ENCODE measurements around the gene CD300C.
"Not testable (repeated sequence)": the region's sequence is repeated elsewhere in the genome, so short reads cannot be mapped to it uniquely, and the experiment has no call there.

CD300C gene

DNA sequence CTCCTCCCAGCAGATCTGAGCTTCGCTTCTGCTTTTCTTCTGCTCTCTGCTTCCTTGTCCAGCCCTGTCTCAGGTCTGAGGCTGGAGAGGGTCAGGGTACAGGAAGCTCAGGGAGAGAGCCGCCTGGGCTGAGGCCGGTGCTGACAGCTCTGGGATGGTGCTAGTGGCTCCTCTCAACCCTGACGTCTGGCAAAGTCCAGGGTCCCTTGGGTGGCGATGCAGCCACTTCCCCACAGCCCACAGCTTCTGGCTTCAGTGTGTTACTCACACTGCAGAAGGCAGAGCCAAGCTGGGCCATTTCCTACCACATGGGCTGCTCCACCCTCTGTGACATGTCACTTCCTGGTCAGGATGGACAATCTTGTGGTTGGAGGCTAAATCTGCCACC, at the start of gene CD300C:
TSS of gene CD300C (minus strand) at position 273 of the 388 bp plus-strand sequence. CDS start 333 bp downstream, outside the sequence.
- DNase-seq (ENCODE audit: low read depth in 2 of 2), result no peak

DNA sequence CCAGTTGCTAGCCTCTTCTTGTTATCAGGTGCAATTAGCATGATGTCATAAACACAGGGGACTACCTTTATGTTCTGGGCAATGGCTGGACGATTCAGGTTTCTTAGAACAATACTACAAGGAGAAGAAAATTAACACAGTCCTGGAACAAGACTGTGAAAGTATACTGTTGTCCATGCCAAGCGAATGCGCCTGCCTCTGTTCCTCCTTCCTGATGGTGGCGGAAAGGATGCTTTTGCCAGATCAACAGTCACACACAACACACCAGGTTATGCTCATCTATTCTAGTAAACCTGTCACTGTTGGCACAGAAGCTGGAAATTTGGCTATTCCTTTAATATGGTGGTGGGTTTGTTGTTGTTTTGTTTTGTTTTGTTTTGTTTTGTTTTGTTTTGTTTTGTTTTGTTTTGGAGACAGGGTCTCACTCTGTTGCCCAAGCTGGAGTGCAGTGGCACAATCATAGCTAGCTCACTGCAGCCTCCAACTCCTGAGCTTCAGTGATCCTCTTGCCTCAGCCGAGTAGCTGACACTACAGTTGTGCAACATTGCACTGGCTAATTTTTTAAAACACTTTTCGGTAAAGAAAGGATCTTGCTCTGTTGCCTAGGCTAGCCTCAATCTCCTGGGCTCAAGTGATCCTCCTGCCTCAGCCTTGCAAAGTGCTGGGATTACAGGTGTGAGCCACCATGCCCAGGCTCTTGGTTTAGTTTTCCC, 49.3 kb upstream of the CD300C start:
- DNase-seq (ENCODE audit: low read depth in 2 of 2), result no peak

DNA sequence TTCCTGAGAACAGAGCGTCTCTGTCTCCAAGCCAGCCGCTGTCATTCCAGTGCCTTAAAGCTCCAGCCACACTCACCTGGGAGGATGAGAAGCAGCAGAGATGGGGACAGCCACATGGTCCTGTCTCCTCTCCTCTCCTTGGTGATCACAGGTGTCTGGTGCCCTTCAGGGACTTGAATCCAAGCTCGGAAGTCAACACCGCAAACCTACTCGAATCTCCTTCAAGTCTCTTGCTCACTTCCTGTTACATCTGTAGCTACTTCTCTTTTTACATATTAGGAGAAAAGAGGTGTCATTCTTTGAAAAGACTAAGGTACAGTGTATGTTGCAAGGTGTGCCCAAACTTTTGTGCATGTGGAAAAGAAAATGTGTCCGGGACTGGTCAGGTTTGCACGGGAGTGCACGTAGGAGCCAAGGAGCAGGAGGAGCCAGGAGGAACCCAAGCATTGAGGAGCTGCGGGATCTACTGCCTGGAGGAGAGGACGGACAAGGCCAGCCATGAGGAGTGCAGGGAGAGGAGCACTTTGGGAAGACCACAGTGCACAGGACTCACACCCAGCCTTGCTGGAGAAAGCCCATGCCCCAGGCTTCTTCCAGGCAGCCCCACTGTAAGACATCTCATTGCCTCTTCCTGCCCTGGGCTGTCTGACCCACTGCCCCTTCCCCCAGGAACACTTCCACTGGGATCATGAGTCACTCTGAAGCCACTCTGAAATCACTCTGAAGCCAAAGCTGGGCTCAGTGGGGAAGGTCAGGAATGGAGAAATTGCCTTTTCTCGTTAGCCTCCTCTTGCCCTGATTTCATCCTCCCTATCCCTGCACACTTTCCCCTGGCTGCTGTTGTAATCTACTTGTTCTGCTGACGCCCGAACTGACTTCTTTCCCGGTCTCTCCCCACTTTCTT, 46.4 kb upstream of the CD300C start, which contains the start of gene CD300LD:
TSS of gene CD300LD (minus strand) at position 197 of the 904 bp plus-strand sequence. CDS start at position 116, 81 bp downstream.
- no peak for DNase-seq (ENCODE audit: low read depth in 2 of 2)

DNA sequence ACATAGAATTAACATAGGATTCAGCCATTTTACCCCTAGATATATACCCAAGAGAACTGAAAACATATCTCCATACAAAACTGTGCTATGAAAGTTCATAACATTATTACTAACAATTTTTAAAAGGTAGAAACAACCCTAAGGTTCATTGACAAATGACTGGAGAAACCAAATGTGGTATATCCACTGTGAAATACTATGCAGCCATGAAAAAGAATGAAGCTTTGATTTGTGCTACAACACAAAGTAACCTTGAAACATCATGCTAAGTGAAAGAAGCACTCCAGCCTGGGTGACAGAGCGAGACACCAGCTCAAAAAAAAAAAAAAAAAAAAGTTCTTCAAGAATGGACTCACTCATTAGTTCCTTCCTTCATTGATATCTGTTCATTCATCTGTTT, 45.6 kb upstream of the CD300C start:
- DNase-seq (ENCODE audit: low read depth in 2 of 2), result no peak

DNA sequence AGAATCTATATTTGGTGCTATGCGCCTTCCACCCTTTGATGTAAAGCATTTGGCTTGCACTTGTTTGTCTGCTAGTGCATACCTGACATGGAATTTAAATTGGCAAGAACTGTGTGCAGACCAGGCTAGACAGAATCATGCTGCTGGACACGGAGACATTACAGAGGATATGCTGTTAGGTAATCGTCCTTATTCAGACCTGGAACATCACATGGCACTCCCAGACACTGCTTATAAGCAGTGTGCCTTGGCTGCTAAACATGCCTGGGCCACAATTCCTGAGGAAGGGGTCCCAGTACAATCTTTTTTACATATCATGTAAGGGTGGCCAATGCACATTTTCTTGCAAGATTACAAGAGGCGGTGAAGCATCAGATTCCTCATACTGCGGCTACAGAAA, 39.8 kb upstream of the CD300C start:
- no peak for DNase-seq (ENCODE audit: low read depth in 2 of 2)

DNA sequence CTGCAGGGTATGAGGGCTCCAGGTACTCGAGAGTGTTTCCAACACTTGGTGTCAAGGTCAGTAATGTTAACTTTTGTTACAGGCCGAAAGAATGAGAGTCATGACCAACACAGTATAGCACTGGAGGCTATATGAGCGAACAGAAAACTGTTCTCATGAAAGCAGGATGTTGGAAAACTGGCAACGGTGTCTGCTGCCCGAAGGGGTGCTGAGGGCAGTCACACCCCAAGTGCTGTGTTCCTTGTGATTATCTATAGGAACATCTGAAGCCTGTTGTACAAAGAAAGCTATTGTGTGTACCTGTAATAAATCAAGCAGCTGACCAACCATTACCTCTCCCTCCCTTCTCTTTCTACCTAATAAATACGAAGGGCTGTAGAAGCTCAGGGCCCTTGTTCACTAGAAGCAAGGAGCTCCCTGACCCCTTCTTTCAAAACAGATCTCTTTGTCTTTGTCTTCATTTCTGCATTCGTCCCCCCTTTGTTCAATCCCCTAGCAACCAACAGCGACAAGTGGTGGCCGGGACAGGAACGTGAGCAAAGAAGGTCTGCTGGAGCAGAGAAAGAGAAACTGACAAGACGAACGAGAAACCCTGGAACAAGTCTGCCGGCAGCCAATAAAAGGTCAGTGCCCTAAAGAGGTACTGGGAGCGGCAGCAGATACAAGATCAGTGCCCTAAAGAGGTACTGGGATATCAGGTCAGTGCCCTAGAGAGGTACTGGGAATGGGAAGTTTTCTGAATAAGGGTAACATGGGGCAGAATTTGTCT, 38.6 kb upstream of the CD300C start:
- no peak for DNase-seq (ENCODE audit: low read depth in 2 of 2)

DNA sequence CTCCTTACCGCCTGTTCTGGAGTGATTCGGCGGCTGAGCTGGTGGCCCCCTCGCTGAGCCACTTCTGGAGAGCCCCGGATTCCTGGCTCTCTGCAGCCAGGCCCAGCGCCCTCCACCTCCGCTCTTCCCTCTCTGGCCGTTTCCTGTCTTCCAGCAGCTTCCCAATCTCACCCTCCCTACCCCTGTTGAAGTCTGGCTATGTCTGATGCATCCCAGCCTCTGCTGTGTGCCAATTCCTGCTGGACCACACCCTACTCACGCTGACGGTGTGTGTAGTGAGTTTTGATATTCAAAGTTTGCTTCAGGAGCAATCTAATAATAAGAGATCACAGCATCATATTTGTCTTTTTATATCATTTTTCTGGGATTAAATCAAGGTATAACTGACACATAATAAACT, 36.7 kb upstream of the CD300C start:
- DNase-seq (ENCODE audit: low read depth in 2 of 2), result no peak

DNA sequence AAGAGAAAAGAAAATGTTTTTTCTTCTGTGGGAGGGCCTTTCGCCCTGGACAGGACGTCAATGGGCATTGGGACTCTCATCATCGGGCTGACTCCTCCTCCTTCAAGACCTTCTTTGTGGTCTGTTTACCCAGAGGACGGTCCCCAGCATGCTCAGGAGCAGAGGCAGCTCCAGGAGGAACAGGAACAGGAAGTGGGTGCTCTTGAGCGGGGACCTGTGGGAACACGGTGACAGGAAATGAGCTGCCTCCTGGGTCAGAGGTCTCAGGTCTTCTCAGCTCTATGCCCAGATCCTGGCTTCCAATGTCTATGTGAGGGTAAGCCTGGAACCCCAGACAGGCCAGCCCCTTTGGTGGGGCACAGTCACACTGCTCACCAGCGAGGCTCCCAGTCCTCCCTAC, 34.0 kb upstream of the CD300C start:
- DNase-seq (ENCODE audit: low read depth in 2 of 2), result no peak

DNA sequence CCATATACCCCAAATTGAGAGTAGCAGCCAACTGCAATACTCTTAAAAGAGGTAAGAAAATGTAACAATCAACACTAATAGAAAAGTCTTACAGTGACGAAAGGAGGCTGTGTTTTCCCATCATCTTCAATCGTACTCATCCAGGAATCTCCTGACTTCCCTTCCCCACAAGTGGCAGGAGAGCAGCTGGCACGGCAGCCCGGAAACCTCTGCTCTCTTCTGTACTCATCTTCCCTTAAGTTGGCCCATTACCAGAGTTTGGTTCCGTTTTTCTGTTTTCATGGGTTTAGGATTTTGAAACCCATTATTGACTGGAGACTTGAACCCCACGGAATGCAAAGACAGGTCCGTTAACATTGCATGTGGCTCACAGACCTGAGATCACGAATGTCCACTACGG, 33.1 kb upstream of the CD300C start:
- no peak for DNase-seq (ENCODE audit: low read depth in 2 of 2)

DNA sequence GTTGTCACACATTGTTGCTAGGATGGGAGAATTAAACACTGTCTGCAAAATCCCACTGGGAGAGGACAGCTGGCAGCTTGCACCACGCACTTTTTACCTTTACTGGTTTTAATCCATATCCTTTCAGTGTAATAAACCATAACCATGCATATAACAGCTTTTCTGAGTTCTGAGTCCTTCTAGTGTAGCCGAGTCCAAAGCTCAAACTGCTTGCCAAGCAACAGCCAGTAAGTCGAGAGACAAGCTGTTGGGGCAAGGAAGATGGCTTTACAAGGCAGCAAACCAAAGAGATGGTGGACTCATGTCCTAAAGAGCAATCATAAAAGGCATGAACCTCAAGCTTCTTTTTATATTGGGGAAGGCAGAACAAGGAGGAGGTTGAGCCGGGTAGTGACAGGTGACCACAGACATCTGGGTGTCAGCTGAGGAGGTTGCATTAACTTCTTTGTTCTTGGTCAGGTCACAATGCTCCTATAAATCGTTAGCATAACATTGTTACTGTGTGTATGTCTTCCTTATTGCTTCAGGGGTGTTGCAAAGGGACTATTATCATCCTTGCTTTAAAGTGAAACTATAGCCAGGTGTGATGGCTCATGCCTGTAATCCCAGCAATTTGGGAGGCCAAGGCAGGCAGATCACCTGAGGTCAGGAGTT, 28.7 kb upstream of the CD300C start:
- DNase-seq (ENCODE audit: low read depth in 2 of 2), result no peak

DNA sequence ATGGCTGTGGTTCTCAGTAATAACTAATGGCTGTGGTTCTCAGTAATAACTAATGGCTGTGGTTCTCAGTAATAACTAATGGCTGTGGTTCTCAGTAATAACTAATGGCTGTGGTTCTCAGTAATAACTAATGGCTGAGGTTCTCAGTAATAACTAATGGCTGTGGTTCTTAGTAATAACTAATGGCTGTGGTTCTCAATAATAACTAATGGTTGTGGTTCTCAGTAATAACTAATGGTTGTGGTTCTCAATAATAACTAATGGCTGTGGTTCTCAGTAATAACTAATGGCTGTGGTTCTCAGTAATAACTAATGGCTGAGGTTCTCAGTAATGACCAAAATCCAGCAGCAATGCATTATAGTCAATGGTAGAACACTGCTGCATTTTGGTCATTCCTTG, 27.7 kb upstream of the CD300C start:
- not testable (repeated sequence) for DNase-seq (ENCODE audit: low read depth in 2 of 2)

DNA sequence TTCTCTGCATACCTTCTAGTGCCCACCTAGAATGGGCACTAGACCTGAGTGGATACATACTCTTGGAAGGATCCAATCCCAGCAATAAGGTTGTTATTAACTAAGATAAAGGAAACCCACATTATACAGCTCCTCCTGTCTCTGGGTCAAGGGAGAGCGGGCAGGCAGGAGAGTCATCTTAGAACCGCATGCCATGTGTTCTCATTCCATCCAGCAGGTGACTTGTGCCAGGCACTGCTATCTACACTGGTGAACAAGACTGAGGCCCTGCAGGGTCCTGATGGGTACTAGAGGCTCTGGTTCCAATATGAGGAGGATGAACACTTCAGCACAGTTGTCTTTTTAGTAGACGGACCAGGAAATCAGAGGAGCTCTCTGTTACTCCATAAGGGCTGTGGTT, 27.3 kb upstream of the CD300C start:
- DNase-seq (ENCODE audit: low read depth in 2 of 2), result no peak

DNA sequence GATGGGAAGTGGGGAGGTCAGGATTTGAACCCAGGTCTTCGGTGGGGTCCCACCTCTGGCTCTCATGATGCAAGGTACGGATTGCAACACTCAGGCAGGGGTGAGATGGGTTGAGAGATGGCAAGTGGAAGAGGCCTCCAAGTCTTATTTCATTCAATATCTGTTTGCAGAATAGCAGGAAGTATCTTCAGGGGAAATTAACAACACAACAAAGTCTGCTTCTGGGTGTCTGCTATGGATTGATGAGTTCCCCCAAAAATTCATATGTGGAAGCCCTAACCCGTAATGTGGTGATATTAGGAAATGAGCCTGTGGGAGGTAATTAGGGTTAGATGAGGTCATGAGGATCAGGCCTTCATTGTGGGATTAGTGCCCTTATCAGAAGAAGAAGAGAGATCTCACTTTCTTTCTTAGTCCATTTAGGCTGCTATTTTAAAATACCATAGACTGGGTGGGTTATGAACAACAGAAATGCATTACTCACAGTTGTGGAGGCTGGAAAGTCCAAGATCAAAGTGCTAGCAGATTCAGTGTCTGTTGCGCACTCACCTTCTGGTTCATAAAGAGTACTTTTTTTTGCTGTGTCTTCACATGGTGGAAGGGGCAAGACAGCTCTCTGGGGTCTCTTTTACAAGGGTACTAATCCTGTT, 25.8 kb upstream of the CD300C start:
- DNase-seq (ENCODE audit: low read depth in 2 of 2), result no peak

DNA sequence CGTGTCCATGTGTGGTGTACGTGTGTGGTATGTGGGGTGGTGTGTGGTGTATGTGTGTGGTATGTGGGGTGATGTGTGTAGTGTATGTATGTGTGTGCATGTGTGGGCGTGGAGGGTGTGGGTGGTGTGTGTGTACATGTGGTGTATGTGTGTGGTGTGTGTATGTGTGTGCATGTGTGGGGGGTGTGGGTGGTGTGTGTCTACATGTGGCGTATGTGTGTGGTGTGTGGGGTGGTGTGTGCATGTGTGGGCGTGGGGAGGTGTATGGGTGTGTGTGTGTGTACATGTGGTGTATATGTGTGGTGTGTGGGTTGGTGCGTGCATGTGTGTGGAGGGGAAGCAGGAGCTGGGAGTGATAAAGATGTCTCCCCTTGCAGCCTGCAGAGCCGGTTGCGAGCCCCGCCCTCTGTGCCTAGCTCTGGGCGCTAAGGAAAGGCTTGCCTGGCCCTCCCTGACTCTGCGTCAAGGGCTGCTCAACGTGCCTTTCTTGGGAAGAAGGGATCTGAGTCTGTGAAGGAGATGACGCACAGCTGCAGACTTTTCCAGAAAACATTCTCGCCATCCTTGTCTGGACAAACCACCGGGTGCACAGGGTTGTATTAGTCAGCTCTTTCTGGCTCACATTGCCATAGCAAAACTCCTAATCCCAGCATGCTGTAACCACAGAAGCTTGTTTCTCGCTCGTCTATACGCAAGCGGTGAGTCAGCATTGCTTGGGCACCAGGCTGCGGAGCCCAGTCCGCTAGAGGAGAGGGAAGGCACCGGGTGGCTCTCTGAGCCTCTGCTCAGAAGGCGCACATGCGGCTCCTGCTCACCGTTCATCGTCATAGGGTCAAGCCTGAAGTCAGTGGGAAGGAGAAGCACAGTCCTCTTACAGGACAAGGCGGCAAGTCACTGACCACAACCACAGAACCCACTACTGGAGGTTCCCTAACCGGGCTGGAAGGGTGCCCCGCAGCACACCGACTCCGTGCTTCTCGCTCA, 23.4 kb upstream of the CD300C start:
- DNase-seq (ENCODE audit: low read depth in 2 of 2), result peak; percentile 77 to 80

DNA sequence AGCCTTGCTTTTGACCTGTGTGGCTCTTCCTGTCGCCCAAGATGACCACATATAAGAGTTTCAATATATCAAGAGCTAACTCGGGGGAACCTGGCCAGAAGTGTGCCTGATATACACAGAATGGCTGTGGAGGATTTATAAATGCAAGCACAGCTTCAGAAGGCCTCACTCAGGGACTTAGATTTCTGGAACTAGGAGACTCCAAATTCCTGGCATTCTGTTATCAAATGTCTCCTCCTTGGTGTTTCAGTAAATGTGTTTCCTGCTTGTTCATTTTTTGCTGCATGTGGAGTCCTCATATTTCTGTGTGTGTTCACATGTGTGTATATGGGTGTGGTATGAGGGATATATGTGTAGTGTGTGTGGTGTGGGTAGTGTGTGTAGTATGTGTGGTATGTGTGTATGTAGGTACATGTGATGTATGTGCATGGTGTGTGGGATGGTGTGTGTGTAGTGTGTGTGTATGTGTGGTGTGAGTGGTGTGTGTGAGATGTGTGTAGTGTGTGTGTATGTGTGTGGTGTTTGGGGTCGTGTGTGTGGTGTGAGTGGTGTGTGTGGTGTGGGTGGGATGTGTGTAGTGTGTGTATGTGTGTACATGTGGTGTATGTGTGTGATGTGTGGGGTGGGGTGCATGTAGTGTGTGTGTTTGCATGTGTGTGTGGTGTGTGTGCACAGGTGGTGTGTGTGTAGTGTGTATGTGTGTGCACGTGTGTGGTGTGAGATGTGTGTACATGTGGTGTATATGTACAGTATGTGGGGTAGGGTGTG, 22.4 kb upstream of the CD300C start:
- DNase-seq (ENCODE audit: low read depth in 2 of 2), result peak in 1 of 2 experiments; percentile 4

DNA sequence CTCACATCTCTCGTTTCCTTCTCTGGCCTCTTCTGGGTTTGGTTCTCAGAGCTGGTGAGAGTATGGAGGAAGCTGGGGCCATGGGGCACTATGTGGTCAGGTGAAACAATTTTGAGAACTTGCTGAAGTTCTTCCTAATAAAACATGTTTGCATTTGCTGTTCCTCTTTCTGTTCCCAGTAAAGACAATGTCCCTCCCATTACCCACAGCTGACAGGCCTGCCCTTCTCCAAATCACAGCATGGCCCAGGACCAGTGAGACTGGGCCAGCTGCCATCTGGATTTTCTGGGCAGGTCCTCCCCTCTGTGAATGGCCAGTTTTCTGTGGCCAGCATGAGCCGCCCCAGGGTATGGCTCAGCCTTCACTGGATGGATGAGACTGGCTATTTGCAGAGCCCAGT, 21.5 kb upstream of the CD300C start, which contains the start of gene CD300H:
TSS of gene CD300H (minus strand) at position 113 of the 400 bp plus-strand sequence.
- DNase-seq (ENCODE audit: low read depth in 2 of 2), result no peak

DNA sequence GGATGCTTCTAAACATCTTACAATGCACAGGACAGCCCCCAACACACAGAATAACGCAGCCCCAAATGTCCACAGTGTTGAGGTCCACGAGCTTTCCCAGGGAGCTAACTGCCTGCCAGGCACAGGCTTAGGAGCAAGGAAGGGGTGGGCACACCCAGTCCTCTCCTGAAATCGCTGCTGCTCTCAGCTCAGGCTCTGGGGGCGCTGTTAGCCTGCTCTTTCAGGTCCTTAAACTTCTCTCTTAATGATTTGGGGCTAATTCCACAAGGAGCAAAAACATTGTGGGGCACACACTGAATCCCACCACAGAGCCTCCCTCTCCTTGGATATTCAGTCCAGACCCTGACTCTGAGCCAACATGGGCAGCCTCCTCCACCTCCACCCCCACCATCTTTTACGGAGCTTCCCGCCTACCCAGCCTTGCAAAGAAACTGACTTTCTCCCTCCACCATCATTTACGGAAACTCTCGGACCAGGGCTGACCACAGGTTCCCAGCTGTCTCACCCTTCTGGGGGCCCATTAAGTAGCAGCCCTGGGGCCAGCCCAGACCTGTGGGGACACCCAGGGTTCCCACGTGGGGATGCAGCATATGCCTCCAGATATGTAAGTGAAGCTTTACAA, 20.3 kb upstream of the CD300C start:
- no peak for DNase-seq (ENCODE audit: low read depth in 2 of 2)

DNA sequence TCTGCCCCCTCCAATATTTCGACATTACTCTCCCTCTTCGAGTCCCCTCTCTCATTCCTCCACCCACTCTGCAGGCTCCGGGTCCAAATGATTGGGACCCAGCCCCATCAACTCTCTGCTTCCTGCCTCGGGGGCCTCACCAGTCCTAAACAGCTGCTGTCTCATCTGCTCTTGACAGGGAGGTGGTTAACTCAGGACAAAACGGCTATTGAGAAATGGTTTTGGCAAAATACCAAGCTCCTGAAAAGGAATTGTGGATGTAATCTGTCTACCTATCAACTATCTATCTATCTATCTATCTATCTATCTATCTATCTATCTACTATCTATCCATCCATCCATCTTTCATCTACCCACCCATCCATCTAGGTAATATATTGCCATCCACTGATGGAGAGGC, 19.2 kb upstream of the CD300C start:
- no peak for DNase-seq (ENCODE audit: low read depth in 2 of 2)

DNA sequence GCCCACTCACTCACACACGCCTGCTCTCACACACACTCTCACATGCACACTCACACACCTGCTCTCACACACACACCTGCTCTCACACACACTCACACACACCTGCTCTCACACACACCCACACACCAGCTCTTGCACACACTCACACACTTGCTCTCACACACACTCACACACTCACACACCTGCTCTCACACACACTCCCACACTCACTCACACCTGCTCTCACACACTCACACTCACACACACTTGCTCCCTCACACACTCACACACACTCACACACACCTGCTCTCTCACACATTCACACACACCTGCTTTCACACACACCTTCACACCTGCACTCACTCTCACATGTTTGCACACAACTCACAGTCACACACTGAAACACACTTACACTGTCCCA, 17.4 kb upstream of the CD300C start:
- no peak for DNase-seq (ENCODE audit: low read depth in 2 of 2)

Data from fibroblast of skin of left quadriceps (primary cell).